Measurements from ENCODE around the gene CLIP4.

CLIP4 gene

DNA sequence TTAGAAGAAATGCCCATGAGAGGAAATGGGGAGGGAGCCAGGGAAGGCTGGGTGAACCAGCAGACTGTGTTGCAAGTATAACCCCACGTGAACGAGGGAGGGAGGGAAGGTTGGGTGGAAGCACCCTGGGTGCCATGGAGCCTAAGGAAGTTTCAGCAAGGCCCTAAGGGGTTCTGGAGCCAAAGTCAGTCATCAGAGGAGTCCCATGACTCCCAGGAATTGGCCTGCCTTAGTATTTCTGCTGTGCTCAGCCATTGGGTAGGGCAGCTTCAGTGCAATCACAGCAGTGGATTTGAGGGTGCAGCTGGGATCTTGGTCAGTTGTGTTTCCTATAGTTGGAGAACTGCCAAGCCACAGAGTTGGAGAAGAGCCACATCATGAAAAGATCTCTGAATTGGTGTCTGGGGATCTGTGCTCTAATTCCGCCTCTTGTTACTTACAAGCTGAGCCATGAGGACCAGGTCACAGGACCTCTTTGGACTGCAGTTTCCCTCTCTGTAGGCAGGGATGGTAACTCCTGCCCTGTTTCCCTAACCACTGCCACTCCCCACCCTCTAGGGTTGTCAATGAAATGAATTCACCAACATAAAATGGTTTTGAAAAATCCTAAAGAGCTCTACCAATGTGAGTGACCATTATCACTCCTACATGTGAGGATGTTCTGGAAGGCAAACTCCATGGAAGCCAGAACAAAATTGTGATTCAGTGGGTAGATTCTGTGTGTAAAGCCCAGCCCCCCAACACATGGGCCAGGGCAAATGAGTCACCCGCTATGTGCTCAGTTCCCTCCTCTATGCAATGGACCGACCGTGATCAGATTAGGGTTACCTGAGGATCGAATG is 108.9 kb downstream of the CLIP4 start:
- DNase-seq = no peak

DNA sequence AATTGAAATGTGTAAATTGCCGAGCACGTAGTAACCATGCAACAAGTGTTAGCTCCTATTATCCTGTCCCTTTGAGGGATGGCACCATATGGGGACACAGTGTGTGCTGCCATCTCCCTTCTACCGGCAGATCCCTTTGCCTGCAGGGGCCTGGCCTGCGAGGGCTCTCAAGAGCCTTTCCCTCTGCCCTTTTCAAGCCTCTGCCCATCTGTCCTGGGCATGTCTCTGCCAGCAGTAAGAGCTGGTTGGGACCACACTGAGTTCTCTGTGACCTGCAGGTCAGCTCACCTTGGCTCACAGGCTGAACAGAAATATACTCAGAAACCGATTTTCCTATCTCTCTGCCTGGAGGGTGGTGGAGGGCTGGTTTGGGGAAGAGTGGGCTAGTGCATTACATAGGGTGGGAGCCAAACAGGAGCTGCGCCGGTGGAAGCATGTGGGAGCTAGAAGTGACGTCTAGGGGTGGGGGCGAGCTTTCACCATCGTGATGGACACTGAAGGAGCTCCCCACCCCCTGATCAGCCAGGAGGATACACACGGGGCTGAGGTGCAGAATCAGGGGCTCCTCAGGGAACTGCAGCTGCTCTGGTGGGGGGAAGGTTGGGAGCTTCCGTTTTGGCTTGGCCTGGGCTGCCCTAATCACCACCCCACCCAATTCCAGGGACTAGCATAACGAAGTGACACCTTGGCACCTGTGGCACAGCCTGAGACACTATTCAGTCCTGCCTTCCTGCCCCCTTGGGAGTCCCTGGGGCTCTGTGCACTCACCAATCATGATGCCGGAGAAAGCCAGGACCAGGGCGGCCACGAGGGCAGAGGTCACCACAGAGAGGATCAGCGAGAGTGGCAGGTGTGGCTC is 109.7 kb downstream of the CLIP4 start:
- no peak for DNase-seq

DNA sequence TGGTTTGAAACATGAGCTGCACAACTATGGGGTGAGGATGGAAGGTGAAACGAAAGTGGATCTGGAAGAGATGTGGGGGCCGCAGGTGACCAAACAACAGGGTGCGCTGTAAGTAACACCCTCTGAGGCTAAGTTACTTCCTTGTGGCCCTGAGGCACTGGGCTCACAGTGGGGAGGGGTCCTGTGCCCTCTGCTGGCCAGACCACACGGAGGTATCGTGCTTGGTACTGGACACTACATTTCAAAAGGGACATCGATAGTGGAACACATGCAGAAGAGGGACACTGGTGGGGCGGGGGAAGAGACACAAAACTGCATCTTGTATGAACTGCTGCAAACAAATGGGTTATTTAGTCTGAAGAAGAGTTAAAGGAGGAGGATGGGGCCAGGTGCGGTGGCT is 110.6 kb downstream of the CLIP4 start:
- DNase-seq = no peak

DNA sequence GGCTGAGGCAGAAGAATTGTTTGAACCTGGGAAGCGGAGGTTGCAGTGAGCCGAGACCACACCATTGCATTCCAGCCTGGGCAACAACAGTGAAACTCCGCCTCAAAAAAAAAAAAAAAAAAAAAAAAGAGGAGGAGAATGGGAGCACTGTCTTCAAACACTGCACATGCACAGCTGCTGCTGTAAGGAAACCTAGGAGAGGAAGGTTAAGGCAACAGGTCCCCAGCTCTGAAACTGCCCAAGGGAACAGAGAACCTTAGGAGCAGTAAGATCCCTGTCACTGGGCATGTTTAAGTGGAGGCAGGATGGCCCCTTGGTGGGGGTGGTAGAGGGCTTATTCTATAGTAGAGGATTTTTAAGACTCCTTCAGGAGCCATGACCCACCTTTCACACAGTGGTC is 111.2 kb downstream of the CLIP4 start:
- no peak for DNase-seq

DNA sequence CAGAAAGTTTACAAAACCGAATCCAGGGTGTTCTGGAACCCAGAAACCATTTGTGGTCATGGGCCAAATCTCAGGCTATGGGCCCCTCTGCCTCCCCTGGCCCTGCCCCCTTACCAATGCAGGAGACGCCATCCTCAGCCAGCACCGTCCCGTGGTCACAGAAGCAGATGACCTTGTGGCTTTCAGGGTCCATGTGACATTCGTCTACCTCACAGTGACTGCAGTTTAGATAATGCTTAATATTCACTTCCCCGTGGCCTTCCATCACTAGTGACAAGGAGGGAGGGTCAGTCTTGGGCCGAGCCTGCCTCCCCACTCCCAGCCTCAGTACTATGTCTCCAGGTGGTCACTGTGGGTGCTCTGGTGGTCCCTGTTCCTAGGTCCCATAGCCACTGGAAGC is 111.6 kb downstream of the CLIP4 start:
- no peak for DNase-seq

DNA sequence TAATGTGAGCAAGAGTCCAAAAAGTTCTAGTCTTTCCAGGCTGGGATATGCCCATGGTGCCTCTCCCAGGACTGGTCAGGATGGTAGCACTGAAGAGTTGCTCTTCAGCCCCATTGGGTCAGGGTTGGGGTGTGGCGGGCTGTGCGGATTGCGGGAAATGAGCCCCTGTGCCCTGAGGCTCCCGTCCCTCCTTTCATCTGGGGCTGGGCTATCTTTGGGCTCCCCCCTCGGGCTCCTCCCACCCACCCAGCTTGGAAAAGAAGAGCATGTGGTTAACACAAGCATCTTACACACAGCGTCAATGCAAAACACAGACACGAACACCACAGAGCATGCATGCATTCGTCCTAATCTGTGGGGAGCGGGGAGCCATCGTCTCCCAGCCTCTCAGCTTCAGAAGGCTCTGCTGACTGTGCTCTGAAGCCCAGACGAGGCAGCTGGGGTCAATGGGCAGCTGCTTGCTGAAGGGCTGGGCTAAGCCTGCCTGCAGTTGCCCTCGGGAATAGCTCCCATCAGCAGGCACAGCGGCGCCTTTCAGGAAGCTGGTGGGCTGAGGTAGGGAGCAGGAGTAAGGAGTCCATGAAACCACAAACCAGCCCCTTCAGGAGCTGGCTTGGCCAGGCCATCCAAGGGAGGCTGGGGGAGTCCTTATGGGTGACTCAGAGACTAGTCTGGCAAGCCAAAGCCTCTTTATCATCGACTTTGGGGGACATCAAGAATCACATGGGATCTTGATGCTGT is 112.9 kb downstream of the CLIP4 start:
- no peak for DNase-seq

GRCh38 chr2:29228947-29229346 is 113.7 kb downstream of the CLIP4 start:
- no peak for DNase-seq

- no peak for DNase-seq
Measured at GRCh38 chr2:29229640-29230039, 114.4 kb downstream of the CLIP4 start.

GRCh38 chr2:29232041-29232440 is 116.8 kb downstream of the CLIP4 start:
- DNase-seq = no peak

- DNase-seq = no peak
Measured at GRCh38 chr2:29233428-29233827, 118.2 kb downstream of the CLIP4 start.

DNA sequence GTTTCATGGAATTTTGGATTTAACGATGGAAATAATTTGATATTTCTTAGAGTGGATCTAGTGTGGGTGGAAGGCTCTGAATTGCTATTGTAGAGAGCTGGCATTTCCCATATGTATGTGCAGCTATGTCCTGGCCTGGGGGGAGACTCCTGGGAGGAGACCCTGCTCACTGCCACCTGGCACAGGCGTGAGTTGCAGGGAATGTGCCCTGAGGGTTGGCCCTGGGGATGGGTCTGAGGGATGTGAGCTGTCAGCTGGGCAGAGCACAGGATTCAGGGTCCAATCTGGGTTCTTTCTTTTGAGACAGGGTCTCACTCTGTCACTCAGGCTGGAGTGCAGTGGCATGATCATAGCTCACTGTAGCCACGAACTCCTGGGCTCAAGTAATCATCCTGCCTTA is 120.2 kb downstream of the CLIP4 start:
- no peak for DNase-seq

DNA sequence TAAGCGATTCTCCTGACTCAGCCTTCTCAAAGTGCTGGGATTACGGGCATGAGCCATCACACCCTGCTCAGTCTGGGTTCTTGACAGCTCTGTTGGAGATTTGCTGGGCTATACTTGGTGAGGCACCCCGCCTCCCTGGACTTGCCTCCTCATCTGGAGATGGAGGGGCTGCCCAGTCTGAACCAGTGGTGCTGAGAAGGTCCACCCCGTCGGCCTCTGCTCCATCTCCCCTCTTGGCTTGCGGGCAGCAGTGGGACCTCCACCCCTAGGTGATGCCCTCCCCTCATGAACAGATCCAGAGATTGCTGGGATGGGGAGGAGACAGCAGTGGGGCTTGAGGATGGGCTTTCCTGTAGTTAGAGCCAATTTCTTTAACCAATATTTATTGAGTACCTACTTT is 120.9 kb downstream of the CLIP4 start:
- no peak for DNase-seq

GRCh38 chr2:29238497-29238896 is 123.3 kb downstream of the CLIP4 start:
- no peak for DNase-seq
